ELR (cell line): ENCODE measurements around the gene CNN2.
A peak's percentile ranks its signal among the peaks of the same experiment; 100 is the strongest.

ENCODE experiments used
- DNase-seq: peaks from one replicate; pipeline ENCODE4 v3.0.0-alpha.2; 2015; ENCODE audit warnings: low read depth

The CNN2 gene

DNA sequence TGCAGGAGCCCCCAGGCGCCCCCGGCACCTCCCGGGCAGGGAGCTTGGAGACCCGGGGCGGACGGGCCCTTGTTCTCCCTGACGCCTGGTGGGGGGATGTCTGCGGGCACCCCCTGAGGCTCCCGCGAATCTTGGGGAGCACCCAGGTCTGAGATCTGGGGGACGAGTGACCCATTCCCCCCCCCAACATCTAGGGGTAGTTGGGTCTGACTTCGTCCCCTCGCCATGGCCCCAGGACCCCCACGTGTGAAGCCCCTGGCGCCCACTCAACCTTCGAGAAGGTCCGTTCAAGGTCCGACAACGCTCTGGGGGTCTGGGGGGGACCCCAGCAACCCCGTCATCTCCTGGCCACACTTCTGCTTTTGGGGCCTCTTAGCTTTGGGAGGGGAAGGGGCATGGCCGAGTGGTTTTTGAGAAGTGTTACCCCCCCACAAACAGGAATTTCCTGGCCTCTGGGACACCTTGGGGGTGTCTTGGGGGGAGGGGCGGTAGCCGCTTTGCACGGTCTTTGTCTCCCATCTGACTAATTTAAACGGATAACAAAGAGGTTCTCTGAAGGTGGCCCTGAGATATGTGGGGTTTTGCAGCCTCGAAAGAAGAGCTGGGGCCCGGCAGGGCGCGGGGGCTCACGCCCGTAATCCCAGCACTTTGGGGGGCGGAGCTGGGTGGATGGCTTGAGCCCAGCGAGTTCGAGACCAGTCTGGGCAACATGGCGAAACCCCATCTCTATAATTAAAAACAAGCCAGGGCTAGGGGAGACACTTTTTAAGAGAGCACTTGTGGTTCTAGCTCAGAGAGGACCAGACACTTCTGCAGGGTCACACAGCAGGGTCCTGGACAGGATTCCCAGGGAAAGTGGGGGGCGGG is 608 bp downstream of the CNN2 start:
- DNase-seq, result peak; percentile 53

DNA sequence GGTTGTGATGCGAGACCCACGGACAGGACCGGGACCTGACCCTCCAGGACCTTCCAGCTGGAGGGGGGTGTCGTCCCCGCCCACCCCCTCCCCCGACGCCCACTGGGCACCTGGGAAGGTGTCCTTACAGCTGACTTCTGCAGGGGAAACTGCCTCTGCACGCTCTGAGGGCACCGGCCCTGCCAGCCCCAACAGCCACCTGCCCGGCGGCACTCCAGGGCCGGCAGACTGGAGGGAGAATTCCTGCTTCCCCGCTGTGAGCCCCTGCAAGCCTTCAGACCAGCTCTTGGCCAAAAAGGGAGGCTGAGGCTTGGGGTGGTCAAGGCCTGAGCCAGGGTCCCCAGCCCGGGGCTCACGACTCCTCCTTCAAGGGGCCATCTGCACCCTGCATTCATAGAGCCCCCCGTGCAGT is 1.2 kb downstream of the CNN2 start:
- DNase-seq, result peak; percentile 36

DNA sequence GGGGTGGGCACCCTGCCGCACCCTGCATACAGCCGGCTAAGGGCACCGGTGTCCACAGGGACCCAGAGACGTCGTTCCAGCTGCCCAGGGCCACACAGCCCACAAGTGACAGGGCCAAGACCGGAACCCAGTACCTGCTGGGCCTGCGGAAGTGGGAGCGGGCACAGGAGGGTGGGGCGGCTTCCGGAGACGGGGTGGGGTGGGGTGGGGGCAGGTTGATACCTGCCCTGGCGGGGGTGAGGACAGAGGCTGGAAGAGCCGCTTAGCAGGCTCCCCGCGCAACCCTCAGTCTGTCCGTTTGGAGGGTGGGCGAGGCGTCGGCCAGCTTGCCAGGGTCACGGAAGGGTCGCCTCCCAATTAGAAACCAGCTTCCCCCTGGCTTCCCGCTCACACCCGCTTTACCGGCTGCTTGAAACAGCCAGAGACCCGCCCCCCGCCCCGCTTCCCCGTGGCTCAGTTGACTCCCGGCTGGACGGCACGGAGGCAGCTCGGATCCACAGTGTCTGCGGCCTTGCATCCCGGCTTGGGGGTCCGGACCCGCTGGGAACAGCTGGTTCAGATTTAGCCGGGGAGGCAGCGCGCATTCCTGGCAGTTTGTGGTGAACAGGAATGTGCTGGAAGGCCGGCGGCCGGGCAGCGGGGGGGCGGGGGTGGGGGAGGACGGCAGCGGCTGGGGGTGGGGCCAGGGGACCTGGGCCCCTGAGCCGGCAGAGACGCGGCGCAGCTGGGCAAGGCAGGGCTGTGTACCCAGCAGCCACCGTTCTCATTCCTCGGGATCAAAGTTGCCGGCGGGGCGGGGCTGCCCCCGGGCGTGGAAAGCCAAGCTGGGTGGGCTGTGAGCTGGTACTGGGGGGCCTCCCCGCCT is 1.9 kb downstream of the CNN2 start:
- peak; percentile 92 for DNase-seq

DNA sequence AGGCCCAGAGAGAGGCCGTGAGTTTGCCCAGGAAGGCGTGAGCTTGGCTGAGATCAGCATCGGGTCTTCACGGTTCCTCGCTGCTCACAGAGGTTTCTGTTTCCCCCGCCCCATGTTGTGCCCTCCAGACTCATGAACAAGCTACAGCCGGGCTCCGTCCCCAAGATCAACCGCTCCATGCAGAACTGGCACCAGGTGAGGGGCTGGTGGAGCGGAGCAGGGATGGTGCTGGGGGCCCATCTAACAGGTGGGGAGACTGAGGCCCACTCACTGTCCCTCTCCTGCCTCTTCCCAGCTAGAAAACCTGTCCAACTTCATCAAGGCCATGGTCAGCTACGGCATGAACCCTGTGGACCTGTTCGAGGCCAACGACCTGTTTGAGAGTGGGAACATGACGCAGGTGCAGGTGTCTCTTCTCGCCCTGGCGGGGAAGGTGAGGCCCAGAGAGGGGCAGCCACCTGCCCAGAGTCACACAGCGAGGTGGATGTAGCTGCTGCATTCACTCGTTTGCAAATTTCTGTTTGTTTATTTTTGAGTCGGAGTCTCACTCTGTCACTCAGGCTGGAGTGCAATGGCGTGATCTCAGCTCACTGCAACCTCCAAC is 6.0 kb downstream of the CNN2 start:
- DNase-seq, result no peak

DNA sequence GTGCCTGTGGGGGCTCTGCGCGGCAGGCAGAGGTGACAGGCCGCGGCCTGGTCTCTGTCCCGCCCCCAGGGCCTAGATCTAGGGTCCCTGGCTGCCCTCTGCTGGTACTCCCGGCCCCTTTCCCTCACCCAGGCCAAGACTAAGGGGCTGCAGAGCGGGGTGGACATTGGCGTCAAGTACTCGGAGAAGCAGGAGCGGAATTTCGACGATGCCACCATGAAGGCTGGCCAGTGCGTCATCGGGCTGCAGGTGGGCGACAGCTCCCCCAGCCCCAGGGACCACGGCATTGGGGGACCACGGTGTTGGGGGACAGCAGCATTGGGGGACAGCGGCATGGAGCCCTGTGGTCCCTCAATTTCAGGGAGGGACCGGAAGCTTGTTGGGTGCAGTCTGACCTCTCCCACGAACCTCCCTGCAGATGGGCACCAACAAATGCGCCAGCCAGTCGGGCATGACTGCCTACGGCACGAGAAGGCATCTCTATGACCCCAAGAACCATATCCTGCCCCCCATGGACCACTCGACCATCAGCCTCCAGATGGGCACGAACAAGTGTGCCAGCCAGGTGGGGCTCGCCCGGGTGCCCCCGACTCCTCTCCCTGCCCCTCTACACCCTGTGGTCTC is 9.7 kb downstream of the CNN2 start:
- no peak for DNase-seq

DNA sequence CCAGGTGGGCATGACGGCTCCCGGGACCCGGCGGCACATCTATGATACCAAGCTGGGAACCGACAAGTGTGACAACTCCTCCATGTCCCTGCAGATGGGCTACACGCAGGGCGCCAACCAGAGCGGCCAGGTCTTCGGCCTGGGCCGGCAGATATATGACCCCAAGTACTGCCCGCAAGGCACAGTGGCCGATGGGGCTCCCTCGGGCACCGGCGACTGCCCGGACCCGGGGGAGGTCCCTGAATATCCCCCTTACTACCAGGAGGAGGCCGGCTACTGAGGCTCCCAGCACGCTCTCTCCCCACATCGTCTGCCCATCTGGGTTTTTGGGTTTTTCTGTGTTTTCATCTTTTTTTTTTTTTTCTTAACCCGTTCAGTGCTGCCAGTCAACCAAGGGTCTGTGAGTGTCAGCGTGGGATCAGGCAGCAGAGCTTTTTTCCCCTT is 11.2 kb downstream of the CNN2 start:
- no peak for DNase-seq

DNA sequence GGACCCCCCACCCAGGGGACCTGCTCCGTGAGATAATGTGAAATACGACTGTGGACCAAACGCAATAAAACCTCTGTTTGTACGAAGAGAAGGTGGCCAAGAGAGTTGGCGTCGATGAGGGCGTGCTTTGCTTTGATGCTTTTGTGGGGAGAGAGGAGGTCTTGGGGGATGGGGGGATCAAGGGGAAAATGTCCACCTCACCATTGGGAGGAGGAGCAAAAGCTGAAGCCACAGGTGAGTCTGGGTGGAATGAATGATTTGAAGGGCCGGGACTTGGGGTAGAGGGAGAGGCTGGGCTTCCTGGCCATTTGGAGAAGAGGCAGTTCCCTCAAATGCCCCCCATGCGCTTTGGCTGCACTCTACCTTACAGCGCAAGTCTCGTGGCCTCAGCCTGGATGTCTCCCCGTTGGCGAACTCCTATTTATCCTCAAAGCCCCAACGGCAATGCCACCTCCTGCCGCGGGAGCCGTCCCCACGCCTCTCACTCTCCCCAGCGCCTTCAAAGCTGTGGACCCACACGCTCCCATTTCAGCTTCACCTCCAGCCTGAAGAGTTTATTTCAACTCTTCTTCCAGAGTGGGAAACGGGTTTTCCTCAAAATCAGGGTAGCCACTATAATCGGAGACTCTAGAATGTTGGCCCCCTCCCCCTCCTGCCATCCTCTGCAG is 12.7 kb downstream of the CNN2 start:
- DNase-seq, result no peak

DNA sequence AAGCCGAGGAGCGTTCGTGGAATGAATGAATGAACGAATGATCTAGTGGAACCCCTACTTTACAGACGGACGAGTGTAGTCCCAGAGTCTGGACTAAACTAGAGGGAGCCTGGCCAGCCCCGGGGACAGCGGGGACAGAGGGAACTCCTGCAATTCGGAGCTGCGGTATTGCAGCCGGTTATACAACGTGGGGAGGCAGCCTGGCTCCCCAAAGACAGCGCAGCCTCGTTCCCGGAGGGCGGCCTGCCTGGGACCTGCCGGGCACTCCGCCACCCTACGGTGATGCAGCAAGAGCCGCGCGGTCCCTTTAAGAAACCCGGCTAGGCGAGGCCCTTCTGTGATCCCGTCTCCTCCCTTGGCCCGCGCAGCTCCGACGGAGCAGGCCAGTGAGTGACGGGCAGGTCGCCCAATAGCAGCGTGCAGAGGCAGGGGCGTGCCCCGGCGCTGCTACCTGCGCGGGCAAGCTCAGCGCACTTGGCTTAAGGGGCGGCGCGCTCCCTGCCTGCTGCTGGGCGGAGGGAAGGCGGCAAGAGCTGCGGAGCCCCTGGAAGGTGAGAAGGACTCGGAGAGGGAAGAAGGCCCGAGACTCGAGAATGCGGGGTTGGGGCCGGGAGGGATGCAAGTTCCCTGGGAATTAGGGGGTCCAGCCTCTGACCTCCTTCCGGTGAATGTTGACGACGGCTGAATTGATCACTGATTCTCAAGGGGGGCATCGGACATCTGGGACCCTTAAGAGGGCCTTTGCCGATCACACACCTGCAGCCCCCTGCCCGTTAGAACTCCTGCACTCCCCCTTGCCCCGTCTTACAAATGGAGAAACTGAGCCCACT is 13.5 kb downstream of the CNN2 start, which contains the start of gene ABCA7:
TSS of gene ABCA7 (plus strand) at position 462 of the 830 bp plus-strand sequence. CDS start 1,255 bp downstream, outside the sequence.
- DNase-seq, result peak; percentile 99

DNA sequence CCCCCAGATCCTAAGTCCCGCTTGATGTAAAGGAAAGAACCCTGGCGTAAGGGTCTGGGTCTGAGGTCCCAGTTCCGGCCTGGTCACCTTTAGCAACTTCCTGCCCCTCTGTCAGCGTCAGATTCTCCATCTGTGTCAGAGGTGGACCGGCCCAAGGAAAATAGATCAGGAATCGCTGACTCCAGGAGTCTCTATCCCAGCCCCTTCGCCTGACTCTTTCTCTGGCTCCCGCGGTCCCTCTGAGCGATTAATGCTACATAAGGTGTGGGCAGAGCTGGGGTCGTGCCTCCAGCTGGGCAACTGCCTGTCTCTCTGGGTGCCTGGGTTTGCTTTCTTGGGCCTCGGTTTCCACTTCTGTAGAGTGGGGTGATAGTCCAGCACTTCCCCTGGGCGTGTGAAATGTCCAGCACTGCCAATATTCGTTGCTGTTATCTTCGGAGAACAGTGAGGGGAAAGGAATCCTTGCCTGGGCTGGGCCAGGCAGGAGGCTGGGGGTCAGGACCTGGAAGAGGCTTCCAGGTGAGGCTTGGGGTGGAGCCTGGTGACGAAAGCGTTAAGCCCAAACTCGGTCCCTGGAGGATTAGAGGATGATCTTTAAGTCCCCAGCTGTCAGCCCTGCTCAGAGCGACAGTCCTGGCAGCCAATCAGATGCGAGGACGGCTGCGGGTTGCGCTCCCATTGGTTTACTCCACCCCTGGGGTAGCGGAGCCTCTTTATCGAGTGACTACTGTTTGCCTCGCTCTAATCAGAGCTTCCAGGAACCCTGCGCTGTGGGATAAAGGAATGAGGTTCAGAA is 14.3 kb downstream of the CNN2 start:
- peak; percentile 94 for DNase-seq

DNA sequence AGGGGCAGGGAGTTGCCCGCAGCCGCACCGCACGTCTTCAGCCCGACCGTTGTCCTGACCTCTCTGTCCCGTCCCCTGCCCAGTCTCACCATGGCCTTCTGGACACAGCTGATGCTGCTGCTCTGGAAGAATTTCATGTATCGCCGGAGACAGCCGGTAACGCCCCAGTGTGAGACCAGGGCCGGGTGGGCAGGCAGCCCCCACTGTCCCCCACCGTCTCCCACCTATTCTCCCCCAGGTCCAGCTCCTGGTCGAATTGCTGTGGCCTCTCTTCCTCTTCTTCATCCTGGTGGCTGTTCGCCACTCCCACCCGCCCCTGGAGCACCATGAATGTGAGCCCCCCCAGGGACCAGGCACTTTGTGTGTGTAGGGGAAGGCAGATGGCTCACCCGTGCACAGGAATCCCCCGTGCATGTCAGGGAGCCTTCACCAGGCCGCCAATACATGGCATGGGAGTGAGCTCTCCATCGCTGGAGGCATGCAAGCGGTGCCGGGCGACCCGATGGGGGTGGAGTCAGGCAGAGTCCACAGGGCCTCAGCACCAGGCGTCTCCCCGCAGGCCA is 14.9 kb downstream of the CNN2 start:
- no peak for DNase-seq

DNA sequence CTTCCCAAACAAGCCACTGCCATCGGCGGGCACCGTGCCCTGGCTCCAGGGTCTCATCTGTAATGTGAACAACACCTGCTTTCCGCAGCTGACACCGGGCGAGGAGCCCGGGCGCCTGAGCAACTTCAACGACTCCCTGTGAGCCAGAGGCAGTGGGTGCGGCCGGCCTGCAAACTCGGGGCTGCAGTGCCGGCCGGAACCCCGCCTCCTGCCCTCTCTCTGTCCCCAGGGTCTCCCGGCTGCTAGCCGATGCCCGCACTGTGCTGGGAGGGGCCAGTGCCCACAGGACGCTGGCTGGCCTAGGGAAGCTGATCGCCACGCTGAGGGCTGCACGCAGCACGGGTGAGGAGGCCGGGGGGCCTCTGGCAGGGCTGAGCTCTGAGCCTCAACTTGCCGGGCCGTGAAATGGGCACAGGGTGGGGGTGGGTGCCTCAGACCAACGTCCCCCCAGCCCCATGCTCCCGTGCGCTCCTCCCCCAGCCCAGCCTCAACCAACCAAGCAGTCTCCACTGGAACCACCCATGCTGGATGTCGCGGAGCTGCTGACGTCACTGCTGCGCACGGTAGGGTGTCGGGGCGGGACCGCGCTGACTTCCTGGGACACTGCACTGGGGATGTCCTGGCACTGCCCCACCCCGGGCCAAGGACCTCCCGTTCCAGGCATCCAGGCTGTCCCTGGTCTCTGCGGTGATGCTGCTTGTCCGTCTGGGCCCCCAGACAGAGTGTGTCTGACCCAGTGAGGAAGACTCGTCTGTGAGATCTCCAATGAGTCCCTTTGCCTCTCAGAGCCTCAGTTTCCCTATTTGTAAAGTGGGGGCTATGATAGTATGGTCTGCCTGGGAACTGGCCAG is 15.7 kb downstream of the CNN2 start:
- DNase-seq, result no peak

DNA sequence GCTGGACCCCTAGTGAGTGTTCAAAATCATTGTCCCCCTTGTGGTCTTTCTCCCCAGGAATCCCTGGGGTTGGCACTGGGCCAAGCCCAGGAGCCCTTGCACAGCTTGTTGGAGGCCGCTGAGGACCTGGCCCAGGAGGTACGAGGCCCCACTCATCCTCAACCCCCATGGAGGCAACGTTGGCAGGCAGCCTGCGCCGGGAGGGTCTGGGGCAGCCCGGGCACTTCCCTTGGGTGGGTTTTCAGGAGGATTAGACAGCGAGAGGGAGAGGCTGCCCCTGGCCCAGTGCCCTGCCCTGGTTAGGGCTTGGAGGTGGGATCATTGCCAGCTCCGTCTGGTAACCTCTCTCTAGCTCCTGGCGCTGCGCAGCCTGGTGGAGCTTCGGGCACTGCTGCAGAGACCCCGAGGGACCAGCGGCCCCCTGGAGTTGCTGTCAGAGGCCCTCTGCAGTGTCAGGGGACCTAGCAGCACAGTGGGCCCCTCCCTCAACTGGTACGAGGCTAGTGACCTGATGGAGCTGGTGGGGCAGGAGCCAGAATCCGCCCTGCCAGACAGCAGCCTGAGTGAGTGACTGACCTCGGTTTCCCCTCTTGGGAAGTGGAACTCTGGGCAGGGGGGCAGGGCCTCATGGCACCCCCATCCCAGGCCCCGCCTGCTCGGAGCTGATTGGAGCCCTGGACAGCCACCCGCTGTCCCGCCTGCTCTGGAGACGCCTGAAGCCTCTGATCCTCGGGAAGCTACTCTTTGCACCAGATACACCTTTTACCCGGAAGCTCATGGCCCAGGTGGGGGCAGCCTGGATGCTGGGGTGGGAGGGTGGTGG is 16.5 kb downstream of the CNN2 start:
- no peak for DNase-seq

DNA sequence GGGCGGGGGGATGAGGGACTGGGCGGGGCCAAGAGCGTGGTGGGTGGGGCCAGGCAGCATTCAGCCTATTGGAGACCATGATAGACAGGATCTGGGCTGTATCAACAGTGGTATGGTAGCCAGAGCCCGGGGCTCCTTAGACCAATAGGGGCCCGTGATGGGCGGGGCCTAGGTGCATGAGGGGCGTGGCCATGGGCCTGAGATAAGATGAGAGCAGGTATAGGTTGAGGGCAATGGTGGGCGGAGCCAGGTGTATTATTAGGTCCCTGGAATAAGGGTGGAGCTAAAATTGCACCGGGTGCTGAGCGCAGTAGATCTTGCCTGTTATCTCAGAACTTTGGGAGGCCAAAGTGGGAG is 18.8 kb downstream of the CNN2 start:
- peak; percentile 74 for DNase-seq

DNA sequence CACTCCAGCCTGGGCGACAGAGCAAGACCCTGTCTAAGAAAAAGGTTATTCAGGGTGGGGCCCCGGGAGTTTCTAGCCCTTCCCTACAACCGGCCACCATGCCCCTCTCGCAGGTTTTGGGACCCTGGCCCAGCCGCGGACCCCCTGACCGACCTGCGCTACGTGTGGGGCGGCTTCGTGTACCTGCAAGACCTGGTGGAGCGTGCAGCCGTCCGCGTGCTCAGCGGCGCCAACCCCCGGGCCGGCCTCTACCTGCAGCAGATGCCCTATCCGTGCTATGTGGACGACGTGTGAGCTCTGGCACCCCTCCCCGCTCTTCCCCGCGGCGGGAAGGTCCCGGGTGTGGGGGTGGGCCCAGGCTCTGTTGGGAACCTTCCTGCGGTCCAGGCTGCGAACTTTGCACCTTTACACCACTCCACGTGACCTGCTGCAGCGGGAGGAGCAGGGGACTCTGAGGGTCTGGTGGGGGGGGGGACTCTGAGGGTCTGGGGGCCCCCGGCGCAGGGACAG is 19.8 kb downstream of the CNN2 start:
- DNase-seq, result no peak

DNA sequence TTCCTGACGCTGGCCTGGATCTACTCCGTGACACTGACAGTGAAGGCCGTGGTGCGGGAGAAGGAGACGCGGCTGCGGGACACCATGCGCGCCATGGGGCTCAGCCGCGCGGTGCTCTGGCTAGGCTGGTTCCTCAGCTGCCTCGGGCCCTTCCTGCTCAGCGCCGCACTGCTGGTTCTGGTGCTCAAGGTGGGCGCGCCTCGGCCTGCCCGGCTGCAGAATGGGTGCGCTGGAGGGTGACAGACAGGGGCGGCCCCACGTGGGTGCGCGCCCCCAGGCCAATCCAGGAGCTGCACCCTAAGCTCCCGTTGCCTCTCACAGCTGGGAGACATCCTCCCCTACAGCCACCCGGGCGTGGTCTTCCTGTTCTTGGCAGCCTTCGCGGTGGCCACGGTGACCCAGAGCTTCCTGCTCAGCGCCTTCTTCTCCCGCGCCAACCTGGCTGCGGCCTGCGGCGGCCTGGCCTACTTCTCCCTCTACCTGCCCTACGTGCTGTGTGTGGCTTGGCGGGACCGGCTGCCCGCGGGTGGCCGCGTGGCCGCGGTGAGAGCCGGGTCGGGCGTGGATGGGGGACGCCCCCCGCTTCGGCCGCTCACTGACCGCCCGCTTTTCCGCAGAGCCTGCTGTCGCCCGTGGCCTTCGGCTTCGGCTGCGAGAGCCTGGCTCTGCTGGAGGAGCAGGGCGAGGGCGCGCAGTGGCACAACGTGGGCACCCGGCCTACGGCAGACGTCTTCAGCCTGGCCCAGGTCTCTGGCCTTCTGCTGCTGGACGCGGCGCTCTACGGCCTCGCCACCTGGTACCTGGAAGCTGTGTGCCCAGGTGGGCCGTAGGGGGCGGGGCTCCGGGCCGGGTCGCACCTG is 20.7 kb downstream of the CNN2 start:
- DNase-seq, result no peak

DNA sequence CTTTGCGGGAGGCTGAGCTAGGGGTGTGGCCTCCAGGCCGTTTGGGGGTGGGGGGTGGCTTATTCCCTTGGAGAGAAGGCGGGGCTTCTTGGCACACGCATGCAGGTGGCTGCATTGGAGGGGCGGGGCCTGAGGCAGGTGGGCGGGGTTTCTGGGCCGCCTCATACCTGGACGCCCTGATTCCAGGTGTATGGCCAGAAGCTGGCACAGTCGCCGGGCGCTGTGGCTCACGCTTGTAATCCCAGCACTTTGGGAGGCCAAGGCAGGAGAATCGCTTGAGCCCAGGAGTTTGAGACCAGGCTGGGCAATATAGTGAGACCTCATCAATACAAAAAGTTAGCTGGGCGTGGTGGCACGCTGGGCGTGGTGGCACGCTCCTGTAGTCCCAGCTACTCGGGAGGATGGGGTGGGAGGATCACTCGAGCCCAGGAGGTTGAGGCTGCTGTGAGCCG is 21.3 kb downstream of the CNN2 start:
- DNase-seq, result no peak
